OCI-LY3 (cell line): ENCODE measurements around the gene ARHGEF6.
A peak's percentile ranks its signal among the peaks of the same experiment; 100 is the strongest.

Experiments
- H2AFZ ChIP-seq: fragments of 200-600, 300-600 bp; shearing (Covaris generic); 2 replicates; pipeline ENCODE4 v1.6.0; 2014; ENCODE audit warnings: antibody characterized with exemption, low read depth, low read length
- H3K27ac ChIP-seq: fragments of 200-600, 300-600 bp; sonication (generic); 2 replicates; pipeline ENCODE4 v1.5.1; 2014; ENCODE audit warnings: mild to moderate bottlenecking, low read length, moderate library complexity, mixed read lengths
- H3K27me3 ChIP-seq: fragments of 200-600, 300-600 bp; sonication (generic); 2 replicates; pipeline ENCODE4 v1.6.1; 2014; ENCODE audit warnings: low read depth, low read length, mixed read lengths
- H3K36me3 ChIP-seq: fragments of 200-600, 300-600 bp; sonication (generic); replicated peaks from 2 replicates; pipeline ENCODE3; 2014; ENCODE audit warnings: low read depth, low read length, mixed read lengths
- H3K4me1 ChIP-seq: fragments of 300-600, 200-600 bp; sonication (generic); 2 replicates; pipeline ENCODE4 v1.6.1; 2014; ENCODE audit warnings: low read length, mixed read lengths
- H3K4me2 ChIP-seq: fragments of 200-600, 300-600 bp; sonication (generic); 2 replicates; pipeline ENCODE4 v1.6.1; 2014; ENCODE audit warnings: low read length, mixed read lengths
- H3K4me3 ChIP-seq: fragments of 300-600, 200-600 bp; sonication (generic); 2 replicates; pipeline ENCODE4 v1.5.1; 2014; ENCODE audit warnings: antibody characterized with exemption, mild to moderate bottlenecking, low read length, moderate library complexity
- H3K79me2 ChIP-seq: fragments of 300-600, 200-600 bp; shearing (Covaris generic); 2 replicates; pipeline ENCODE4 v1.6.1; 2014; ENCODE audit warnings: mild to moderate bottlenecking, low read length, mixed read lengths
- H3K9ac ChIP-seq: fragments of 300-600, 200-600 bp; shearing (Covaris generic); 2 replicates; pipeline ENCODE4 v1.6.0; 2014; ENCODE audit warnings: mild to moderate bottlenecking, low read length, moderate library complexity
- H3K9me3 ChIP-seq: fragments of 200-600, 300-600 bp; shearing (Covaris generic); 2 replicates; pipeline ENCODE4 v1.6.1; 2014; ENCODE audit warnings: low read length, mixed read lengths; ENCODE audit not compliant: insufficient read depth
- H4K20me1 ChIP-seq: fragments of 200-600, 300-600 bp; sonication (generic); 2 replicates; pipeline ENCODE4 v1.6.1; 2016; ENCODE audit warnings: low read length, mixed read lengths; ENCODE audit not compliant: insufficient read depth
- EZH2phosphoT487 ChIP-seq: fragments of 200-600 bp; shearing (Covaris generic); IDR thresholded peaks from 2 replicates; pipeline ENCODE4 v1.6.1; 2018; ENCODE audit warnings: antibody characterized with exemption, mixed run types, low read depth
- TF ChIP-seq, protein P1 (sequence below): fragments of 200-600, 300-600 bp; sonication (generic); IDR thresholded peaks from 2 replicates; pipeline ENCODE4 v1.5.1; 2014; ENCODE audit warnings: antibody characterized with exemption, low read length, low read depth

Gene ARHGEF6

DNA sequence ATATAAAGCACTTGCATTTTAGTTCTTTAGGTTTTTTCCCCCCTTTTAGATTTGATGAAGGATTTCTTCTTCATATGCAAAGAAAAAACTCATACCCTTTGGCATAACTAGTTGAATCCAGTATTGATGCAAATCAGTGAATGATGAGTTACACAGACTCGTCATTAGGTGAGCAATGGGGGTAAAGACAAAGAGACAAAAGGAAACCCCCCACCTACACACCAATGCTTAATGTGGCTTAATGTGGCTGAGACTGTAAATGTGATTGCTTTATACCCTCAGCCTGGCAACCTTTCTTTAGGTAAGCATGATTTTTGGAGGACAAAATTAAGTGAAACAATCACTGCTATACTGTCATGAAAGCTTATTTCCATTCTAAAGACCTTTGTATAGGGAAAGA is 93.3 kb downstream of the ARHGEF6 start:
- Histone ChIP-seq H3K27me3 (no peaks in the 10 kb centered on the region), H3K36me3 (no peaks in the 10 kb centered on the region), H4K20me1 (no peaks in the 10 kb centered on the region), H3K4me1 (peaks cover 45% of the 10 kb centered on the region), H2AFZ (no peak overlapping the region), H3K9ac (no peak overlapping the region), H3K79me2 (no peaks in the 10 kb centered on the region), H3K27ac (no peak overlapping the region), H3K4me2 (no peak overlapping the region), H3K9me3 (no peaks in the 10 kb centered on the region), H3K4me3 (no peak overlapping the region)
- TF ChIP-seq, protein P1, sequence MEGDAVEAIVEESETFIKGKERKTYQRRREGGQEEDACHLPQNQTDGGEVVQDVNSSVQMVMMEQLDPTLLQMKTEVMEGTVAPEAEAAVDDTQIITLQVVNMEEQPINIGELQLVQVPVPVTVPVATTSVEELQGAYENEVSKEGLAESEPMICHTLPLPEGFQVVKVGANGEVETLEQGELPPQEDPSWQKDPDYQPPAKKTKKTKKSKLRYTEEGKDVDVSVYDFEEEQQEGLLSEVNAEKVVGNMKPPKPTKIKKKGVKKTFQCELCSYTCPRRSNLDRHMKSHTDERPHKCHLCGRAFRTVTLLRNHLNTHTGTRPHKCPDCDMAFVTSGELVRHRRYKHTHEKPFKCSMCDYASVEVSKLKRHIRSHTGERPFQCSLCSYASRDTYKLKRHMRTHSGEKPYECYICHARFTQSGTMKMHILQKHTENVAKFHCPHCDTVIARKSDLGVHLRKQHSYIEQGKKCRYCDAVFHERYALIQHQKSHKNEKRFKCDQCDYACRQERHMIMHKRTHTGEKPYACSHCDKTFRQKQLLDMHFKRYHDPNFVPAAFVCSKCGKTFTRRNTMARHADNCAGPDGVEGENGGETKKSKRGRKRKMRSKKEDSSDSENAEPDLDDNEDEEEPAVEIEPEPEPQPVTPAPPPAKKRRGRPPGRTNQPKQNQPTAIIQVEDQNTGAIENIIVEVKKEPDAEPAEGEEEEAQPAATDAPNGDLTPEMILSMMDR, result no peak
- no peak for TF ChIP-seq EZH2phosphoT487

DNA sequence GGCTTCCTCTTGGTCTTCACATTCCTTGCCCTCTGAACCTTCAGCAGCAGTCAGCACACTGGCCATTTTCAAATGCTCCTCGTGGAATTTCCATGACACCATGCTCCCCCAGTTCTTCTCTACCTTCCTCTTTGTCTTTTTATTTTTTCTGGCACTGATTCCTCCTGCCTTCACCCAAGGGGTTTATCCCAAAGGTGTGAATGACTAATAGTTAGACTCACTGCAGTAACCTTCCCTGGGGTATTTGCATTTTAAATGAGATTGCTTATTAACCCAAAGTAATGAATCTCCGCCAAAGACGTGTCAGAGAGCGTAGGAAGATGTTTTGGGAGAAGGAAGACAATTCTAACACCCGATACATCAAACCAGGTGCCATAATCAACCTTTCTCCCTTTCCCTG is 96.6 kb downstream of the ARHGEF6 start:
- no peak overlapping the region for H3K9ac ChIP-seq
- H3K36me3 ChIP-seq, result no peaks in the 10 kb centered on the region
- peak overlapping the region; percentile 29; the same call in 1 of the 2 replicates for H3K4me3 ChIP-seq
- no peak for TF ChIP-seq EZH2phosphoT487
- TF ChIP-seq, protein P1, result no peak
- H3K9me3 ChIP-seq, result no peaks in the 10 kb centered on the region
- peaks cover 30% of the 10 kb centered on the region for H3K4me1 ChIP-seq
- H3K79me2 ChIP-seq, result no peaks in the 10 kb centered on the region
- H3K4me2 ChIP-seq, result peak overlapping the region; percentile 56
- no peaks in the 10 kb centered on the region for H4K20me1 ChIP-seq
- H3K27ac ChIP-seq, result no peak overlapping the region
- H3K27me3 ChIP-seq, result no peaks in the 10 kb centered on the region
- H2AFZ ChIP-seq, result no peak overlapping the region

DNA sequence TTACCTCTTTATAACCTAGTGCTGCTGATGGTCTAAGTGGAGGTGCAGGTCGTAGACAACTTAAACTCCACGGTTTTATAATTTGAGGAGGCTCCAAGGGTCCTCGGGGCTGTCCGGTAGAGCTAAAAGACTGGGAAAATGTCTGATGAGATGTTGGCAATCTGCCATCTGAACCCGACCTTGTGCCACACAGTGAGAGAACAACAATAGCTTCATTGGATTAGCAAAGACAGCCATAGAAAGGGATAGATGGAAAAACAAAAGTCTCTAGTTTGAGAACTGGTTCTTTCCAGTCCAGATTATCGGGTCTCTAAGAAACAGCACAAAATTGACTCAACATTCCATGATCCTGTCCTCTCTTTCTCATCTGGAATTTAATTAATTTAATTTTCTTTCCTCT is 101.2 kb downstream of the ARHGEF6 start:
- TF ChIP-seq, protein P1, result no peak
- no peak for TF ChIP-seq EZH2phosphoT487
- Histone ChIP-seq H3K4me2 (no peak overlapping the region), H3K27ac (no peak overlapping the region), H2AFZ (no peak overlapping the region), H3K4me3 (no peak overlapping the region), H3K79me2 (no peaks in the 10 kb centered on the region), H4K20me1 (no peaks in the 10 kb centered on the region), H3K9ac (no peak overlapping the region), H3K36me3 (no peaks in the 10 kb centered on the region), H3K9me3 (no peaks in the 10 kb centered on the region), H3K4me1 (peaks cover 26% of the 10 kb centered on the region), H3K27me3 (no peaks in the 10 kb centered on the region)

DNA sequence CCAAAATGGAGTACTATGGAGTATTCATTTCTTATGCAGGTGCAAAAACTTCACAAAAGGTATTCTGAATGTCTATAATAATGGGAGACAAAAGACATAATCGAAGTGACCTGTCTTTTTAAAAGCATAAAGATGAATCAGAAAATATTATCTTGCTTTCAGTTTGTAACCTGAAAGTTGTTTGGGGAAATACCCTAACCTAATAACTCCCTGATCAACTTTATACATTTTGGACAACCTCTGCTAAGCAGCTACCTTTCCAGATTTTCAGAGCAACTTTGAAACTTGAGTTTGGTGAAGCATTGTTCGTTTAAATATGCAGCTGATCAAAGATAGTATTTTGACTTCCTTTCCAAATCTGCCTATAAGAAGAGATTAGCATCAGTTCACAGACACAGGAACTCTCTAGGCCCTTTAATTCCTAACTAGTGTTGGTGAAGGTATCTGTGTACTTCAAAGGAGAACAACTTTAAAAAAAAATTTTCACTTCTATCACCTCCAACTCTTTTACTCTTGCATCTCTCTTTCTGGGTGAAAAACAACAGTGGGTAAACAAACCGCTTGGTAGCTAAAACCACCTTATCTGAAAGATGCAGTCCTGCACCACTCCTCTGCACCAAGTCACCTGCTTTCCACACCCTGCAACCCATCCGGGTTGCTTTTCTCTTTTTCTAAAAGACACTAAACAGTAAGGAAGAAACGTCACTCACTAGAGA is 106.3 kb downstream of the ARHGEF6 start:
- peak overlapping the region; percentile 49; the same call in 1 of the 2 replicates for H3K9ac ChIP-seq
- H3K79me2 ChIP-seq, result no peaks in the 10 kb centered on the region
- peaks cover 6% of the 10 kb centered on the region for H3K36me3 ChIP-seq
- peaks cover 59% of the 10 kb centered on the region for H3K4me1 ChIP-seq
- peak overlapping the region; percentile 85 for H3K27ac ChIP-seq
- no peaks in the 10 kb centered on the region for H3K9me3 ChIP-seq
- peak overlapping the region; percentile 57 for H3K4me3 ChIP-seq
- H3K4me2 ChIP-seq, result peak overlapping the region; percentile 75
- no peaks in the 10 kb centered on the region for H3K27me3 ChIP-seq
- H4K20me1 ChIP-seq, result no peaks in the 10 kb centered on the region
- no peak for TF ChIP-seq EZH2phosphoT487
- TF ChIP-seq, protein P1, result no peak
- 0 out of 2 replicates have a peak overlapping the region, but pooled peaks have one; percentile 6 for H2AFZ ChIP-seq
